ENCODE data around the gene RPL10A.

GRCh38 chr6:35448191-35448590 is 20.0 kb upstream of the RPL10A start:
- TF ChIP-seq CTCF (optimal IDR thresholded peaks at IDR 0.05 in 1 of 3, IDR thresholded peaks at IDR 0.05 in 1 of 3, conservative IDR thresholded peaks at IDR 0.05 in 1 of 3; ENCODE audit: extremely low read depth in 1 of 3, insufficient read depth in 2 of 3, low read length in 3 of 3) = no peak
- no peak for TF ChIP-seq EZH2 (IDR thresholded peaks at IDR 0.05; ENCODE audit: low read length)
